ENCODE data around the gene MST1.

- TF ChIP-seq EZH2 (IDR thresholded peaks at IDR 0.05; ENCODE audit: borderline replicate concordance, low read depth, low read length, severe bottlenecking) (no peak), CTCF (IDR thresholded peaks at IDR 0.05; ENCODE audit: borderline replicate concordance, extremely low read depth, low read length, poor library complexity, severe bottlenecking) (no peak)
Observed at GRCh38 chr3:49733551-49733950, 44.3 kb upstream of the MST1 start.

Measured in DND-41 (cell line).